ENCODE data around the gene CSNK1A1.
"Not testable (repeated sequence)": the region's sequence is repeated elsewhere in the genome, so short reads cannot be mapped to it uniquely, and the experiment has no call there.

Gene CSNK1A1

DNA sequence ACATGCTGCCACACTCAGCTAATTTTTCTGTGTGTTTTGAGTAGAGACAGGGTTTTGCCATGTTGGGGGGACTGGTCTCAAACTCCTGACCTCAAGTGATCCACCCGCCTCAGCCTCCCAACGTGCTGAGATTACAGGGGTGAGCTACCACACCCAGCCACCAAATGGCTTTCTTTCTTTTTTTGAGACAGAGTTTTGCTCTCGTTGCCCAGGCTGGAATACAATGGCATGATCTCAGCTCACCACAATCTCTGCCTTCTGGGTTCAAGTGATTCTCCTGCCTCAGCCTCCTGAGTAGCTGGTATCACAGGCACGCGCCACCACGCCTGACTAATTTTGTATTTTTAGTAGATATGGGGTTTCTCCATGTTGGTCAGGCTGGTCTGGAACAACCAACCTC, 15.5 kb downstream of the CSNK1A1 start:
- not testable (repeated sequence) for DNase-seq (ENCODE audit: extremely low read depth in 1 of 2, low read depth in 1 of 2)

DNA sequence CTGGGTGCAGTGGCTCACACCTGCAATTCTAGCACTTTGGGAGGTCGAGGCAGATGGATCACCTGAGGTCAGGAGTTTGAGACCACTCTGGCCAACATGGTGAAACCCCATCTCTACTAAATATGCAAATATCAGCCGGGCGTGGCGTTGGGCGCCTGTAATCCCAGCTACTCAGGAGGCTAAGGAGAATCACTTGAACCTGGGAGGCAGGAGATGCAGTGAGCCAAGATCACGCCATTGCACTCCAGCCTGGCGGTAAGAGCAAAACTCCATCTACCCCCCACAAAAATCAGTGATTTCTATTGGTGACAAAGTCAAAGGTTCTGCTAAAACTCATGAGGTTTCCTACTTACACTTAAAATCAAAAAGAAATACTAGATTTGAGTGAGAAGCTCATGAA, 18.8 kb downstream of the CSNK1A1 start:
- DNase-seq (ENCODE audit: extremely low read depth in 1 of 2, low read depth in 1 of 2) = no peak

DNA sequence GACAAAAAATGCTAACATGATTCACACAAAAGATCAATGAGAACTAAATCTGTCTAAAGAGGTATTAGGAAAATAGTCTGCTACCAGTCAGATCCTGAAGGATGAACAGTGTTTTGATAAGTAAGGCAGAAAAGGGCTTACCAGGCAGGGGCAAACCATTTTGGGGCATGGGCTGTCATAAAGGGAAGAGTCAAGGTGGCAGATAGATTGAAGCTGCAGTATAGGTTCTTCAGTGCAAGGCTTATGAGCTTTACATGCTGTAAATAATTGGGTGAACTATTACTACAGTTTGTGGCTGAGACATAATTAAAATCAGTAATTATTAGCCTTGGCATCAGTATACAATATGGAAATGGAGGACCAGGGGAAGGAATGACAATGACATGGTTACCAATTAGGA, 21.8 kb downstream of the CSNK1A1 start:
- no peak for DNase-seq (ENCODE audit: extremely low read depth in 1 of 2, low read depth in 1 of 2)

DNA sequence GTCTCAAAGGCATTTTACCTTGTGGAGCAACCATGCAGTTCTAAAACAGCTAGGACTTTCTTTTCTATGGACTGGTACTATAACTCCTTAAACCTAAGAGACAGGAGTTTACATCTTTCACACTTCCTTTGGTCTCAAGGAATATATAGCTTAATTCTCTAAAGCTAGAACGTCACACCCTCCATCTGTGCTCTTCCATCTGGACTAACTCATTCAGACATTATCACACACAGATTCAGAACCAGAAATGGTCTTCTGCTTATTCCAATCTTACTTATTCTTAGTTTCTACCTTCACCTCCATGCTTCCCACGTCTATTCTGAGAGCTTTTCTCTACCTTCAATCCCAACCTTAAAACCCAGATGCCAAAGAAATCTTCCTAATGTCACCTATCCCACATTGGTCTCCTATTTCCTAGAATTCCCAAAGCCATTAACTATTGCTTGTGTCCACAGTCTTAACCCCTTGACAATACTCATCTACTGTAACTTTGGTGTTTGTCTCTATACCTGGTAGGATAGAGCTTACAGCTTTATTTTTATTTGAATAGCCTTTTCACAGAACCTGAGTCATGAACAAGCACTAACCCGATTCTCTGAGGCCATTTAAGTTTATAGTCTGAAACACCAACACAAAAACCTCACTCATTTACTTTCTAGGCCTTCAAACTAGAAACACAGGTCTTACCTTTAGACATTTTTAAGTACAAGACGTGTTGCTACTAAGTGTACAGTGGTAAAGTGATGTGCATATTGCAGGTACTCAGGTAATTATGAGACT, 22.8 kb downstream of the CSNK1A1 start:
- no peak for DNase-seq (ENCODE audit: extremely low read depth in 1 of 2, low read depth in 1 of 2)

DNA sequence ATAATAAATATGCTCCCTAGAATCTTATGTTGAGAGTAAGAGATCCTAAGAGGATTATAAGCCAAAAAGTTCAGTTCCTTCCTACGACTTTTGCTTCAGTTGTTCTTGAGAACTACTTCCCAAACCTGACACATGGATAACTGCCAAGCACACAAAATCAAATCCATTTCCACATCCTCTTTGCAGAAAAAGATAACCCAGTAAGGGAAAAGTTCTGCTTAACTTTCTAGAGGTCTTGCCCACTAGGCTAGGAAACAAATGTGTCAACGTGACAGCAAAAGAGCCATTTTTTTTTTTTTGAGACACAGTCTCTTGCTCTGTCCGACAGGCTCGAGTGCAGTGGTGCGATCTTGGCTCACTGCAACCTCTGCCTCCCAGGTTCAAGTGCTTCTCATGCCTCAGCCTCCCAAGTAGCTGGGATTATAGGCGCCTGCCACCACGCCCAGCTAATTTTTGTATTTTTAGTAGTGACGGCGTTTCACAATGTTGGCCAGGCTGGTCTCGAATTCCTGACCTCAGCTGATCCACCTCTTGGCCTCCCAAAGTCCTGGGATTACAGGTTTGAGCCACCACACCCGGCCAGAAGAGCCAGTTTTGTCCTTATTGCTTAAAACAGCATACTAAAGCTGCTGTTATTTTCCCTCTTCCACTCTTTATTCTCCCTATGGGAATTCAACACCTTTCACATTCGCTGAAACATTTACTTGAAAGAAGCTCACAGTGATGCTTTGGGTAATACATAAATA, 24.2 kb downstream of the CSNK1A1 start:
- no peak for DNase-seq (ENCODE audit: extremely low read depth in 1 of 2, low read depth in 1 of 2)

DNA sequence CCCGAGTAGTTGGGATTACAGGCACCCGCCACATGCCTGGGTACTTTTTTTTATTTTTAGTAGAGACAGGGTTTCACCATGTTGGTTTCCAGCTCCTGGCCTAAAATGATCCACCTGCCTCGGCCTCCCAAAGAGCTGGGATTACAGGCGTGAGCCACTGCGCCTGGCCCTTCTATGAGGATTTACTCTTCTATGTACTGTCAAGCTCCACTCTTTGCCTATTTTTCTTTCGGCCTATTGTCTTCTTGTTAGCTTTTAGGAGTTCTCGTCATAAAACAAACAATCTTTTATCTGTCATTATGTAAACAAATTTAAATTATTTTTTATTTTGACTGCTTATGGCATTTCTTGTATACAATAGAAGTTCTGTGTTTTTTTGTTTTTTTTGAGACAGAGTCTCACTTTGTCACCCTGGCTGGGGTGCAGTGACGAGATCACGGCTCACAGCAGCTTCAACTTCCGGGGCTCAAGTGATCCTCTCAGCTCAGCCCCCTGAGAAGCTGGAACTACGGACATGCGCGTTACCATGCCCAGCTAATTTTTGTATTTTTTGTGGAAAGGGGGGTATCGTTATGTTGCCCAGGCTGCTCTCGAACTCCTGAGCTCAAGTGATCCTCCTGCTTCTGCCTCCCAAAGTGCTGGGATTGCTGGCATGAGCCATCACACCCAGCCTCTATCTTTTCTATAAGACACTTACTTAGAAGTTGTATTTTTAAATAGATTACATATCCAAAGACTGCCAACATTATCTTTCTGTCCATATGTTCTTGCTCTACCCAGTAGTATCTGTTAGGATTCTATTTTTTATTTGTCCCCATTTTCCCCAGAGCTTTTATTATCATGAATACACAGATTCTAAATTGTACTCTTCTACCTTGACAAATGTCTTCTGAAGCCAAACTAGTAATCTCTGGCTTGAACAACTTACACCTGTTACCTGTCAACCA, 29.2 kb downstream of the CSNK1A1 start:
- DNase-seq (ENCODE audit: extremely low read depth in 1 of 2, low read depth in 1 of 2) = no peak

DNA sequence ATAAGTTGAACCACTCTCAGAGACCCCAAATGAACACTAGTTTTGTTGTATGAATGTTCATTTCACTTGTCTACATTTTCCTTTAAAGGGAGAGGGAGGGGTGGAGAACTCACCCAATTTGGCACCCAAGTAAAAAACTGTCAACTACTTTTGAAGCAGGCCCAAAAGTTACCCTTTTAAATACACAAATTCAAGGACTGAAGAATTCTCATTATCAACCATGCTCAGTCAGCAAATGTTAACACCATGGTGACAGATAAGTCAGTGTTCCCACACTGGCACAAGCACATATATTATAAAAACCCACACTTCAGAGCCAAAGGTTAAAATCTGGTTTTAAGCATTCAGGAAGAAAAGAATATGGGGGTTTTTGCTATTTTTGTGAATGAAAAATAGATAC, 31.6 kb downstream of the CSNK1A1 start:
- no peak for DNase-seq (ENCODE audit: extremely low read depth in 1 of 2, low read depth in 1 of 2)

DNA sequence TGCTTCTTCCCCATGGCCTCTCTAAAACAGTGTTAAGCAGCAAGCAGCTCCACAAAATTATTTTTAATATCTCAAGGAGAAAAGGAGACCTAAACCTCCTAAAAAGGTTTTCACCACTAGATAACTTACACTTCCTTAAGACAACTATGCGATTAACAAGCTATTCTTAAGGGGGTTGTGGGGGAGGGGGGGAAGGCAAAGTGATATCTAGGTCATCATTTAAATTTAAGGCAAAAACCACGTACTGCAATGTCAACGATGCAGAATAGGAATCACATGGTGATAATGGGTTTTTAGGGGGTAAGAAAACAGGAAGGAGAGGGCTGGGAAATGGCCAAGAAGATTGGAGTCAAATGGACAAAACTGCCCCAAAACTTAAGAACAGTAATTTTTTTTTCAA, 32.6 kb downstream of the CSNK1A1 start:
- no peak for DNase-seq (ENCODE audit: extremely low read depth in 1 of 2, low read depth in 1 of 2)

DNA sequence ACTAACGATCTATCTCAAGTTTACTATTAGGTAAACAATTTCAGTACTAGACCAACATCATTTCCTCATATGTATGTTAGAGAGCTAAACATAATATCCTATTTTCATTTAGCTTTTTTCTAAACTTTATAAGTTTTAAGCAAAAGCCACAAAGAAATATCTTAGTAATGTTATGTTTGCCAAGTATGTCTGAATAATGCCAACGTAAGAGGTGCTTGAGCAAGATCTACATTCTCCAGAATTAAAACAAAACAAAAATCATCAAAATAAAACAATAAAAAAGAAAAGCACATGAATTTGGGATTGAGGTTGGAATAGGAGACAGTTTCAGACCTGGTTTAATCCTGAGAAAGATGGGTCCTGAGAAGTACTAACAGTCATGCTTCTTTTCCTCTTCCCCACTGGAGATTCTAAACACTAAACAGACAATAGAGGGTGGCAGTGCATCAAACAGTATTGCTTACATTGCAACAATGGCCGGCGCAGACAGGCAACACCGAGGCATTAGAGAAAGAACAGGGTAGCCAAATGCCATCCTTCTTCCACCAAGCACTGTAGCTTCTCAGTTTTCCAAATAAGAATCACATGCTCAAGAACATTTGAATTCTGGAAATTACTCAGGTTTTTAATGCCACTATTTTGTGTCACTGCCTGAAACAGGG, 33.6 kb downstream of the CSNK1A1 start:
- DNase-seq (ENCODE audit: extremely low read depth in 1 of 2, low read depth in 1 of 2) = no peak

DNA sequence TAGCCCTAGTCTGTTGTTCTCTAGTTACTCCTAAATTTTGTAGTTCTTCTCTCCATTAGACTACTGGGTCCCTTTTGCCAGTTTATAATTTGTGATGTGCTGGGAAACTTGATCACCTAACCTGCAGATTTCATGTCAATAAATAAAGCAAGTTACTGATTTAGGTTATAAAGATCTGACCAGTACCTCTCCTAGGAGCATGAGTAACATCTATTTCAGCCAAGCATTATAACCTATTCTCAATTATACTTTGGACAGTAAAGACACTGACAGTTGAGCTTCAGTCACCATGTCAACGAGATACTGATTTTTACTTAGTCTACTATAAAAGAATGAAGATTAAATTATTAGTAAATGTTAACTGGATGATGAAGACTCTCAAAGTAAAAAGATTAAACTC, 36.7 kb downstream of the CSNK1A1 start:
- DNase-seq (ENCODE audit: extremely low read depth in 1 of 2, low read depth in 1 of 2) = no peak

DNA sequence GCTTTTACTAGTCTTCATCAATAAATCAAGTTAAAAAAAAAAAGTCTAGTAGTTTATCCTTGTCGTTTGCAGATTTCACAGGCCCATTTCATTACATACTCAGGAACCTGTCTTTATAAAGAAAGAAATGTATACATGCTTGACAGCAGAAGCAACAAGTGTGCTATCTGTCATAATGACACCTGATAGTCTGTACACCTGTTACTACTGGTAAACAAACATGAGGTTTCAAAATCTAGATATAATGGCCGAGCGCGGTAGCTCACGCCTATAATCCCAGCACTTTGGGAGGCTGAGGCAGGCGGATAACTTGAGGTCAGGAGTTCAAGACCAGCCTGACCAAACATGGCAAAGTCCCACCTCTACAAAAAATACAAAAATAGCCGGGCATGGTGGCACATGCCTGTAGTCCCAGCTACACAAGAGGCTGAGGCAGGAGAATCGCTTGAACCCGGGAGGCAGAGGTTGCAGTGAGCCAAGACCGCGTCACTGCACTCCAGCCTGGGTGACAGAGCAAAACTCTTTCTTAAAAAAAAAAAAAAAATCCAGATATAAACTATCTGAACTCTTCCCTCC, 37.8 kb downstream of the CSNK1A1 start:
- not testable (repeated sequence) for DNase-seq (ENCODE audit: extremely low read depth in 1 of 2, low read depth in 1 of 2)

DNA sequence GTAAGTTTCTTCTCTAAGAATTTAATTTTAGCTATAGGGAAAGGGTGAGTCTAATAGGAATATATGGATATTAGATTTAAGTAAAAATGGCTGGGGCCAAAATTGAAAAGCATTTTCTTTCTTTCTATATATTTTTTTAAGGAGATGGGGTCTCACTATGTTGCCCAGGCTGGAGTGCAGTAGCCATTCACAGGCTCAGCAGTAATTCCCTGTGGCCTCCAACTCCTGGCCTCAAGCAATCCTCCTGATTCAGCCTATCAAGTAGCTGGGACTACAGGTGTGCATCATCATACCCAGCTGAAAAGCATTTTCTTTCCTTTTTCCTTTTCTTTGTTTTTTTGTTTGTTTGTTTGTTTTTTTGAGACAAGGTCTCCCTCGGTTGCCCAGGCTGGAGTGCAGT, 41.1 kb downstream of the CSNK1A1 start:
- no peak for DNase-seq (ENCODE audit: extremely low read depth in 1 of 2, low read depth in 1 of 2)

DNA sequence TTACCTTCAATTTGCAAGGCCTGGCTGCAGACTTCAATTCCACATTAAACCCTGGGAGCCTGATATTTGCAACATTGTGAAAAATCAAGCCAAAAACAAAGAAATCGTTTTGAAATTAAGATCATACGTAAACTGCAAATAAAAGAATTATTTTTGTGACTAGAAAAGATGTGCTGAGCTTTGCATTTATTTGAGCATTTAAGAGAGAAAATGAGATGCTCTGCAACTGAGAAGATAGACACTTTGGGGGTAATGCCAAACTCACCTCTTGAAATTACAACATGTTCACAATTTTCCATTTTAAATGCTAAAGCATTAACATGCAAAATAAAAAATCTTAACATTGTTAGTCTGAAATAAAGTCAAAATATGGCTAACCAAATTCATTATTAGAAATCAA, 46.6 kb downstream of the CSNK1A1 start:
- DNase-seq (ENCODE audit: extremely low read depth in 1 of 2, low read depth in 1 of 2) = no peak

DNA sequence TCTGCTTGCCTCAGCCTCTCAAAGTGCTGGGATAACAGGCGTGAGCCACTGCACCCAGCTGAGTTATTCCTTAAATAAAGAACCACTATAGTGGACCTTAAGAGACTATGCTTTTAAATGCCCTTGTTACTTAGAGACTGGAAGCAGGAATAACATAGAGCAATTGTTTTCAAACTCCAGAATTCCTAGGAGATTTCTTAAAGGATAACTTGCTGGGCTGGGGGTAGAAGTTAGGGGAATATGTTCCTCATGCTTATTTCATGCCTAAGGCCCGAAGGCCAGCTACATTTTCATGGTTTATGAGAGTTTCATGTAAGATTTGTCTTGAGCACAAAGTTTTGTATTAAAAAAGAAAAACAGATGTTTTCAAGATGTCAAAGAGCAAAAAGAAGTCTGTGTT, 48.2 kb downstream of the CSNK1A1 start:
- DNase-seq (ENCODE audit: extremely low read depth in 1 of 2, low read depth in 1 of 2) = no peak

DNA sequence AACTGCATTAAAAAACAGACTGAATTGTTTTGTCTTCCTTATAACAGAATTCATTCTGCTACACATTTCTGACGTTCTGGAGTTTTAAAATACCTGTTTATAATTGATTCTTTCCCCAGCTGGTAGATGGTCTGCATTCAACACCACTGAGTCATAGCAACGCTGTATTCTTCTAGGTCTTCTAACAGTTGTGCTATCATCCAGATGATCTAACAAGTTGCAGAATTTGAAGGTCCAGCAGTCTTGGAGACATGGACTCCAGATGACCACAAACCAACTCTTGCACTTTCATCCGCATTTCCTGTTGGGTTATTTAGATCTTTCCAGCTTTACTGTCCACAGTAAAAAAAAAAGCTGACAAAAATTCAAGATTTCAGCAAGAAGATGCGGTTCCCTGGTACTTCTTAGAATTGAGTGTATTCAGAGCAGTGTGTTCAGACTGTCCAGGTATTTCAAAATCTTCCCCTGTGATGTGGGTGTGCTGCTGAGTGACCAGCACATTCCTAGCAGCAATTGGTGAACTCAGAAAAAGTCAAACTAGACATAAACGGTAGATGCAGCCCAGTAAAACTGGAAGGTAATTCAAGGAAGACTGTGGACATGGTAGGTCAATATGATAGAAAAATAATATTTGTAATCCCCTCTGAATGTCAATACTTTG, 50.2 kb downstream of the CSNK1A1 start:
- no peak for DNase-seq (ENCODE audit: extremely low read depth in 1 of 2, low read depth in 1 of 2)

DNA sequence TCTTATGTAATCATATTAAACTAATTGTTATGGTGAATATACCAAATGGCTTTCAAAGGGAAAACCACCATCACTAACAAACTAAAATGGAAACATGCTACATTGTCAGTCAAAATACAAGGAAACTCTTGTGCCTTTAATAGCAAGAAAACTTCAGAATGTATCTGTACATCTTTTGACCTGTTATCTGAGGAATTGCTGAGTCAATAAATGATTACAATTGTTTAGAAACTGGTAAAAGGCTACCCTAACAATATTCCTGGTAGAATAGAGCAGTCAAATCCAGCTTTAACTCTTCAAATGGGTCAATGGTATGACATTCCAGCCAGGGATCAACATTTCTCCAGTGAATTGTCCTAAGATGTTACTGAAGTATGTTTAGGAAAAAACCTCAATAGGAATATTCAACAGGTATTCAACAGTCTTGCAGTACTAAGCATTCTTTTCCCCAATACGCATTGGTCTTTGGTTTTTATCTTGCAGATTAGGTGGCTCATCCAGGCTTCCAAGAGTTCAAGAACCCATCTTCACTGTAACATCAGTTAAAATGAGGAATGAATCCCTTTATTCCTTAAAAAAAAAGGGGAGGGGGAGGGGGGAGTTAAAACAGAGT, 52.4 kb downstream of the CSNK1A1 start:
- no peak for DNase-seq (ENCODE audit: extremely low read depth in 1 of 2, low read depth in 1 of 2)

DNA sequence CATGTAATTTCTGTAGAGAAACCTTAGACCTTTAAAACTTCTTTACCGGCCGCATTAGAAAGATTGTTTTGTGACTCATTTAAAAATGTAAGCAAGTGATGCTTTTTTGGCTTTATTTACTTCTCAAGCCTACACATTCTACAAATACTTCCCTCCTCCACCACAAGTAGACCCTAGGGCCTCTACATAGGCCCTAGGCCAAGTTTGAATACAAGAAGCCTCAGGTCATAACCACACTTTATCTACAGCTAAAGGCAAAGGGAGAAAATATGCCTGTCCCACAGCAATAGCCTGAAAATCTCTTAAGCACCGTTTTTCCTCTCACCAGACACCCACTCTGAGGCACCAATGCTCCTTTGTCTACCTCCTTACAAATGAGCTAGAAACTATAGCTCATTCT, 53.9 kb downstream of the CSNK1A1 start:
- DNase-seq (ENCODE audit: extremely low read depth in 1 of 2, low read depth in 1 of 2) = no peak

DNA sequence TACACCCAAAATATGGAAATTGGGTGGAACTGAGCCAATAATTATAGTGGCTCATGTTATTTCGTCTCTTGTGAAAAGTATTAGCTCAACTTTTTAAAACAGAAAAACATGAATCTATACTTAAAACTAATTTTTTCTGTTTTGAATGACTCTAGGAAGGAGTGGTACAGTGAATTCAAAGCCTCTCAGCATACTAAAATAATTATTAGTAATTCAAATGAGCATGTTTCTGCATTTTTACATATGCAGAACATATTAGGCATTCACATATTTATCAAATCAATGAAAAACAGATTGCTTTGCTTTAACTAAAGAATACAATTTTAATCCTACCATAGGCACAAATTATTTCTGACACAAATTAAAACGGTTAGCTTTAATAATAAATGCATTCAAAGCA, 54.3 kb downstream of the CSNK1A1 start:
- no peak for DNase-seq (ENCODE audit: extremely low read depth in 1 of 2, low read depth in 1 of 2)

DNA sequence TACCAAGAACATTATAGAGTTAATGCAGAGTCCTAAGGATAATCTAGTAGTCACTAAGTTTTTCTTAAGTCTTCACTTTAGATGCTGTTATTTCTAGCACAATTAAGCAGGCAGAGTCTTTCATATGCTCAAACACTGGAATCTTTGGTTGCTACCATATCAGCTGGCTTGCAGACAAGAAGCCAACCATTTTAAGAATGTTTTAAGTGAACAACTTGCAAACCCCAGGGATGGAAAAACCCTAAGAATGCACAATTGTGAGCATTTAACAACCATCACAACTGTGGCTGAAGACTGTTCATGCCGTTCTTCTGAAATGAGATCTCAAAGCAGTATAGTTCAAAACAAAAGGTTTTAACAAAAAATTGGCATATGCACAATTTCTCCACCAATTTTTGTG, 55.1 kb downstream of the CSNK1A1 start:
- DNase-seq (ENCODE audit: extremely low read depth in 1 of 2, low read depth in 1 of 2) = no peak

DNA sequence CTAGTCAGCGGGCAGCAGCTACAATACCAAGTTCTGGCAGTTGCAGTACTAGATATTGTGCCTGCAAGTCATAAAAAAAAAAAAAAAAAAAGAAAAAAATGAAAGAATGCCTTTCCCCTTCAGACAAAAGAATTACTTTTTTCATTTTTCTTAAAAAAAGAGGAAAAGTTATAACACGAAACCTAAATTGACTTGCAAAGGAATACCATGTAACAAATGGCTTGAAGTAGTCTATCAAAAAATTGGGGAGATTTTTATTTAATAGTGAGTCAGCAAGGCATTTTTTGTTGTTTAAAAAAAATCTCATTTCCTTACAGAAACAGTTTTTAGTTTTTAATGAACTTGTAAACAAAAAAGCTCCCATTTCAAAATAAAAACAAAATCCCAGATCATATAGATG, 55.6 kb downstream of the CSNK1A1 start:
- DNase-seq (ENCODE audit: extremely low read depth in 1 of 2, low read depth in 1 of 2) = no peak

Measured in activated CD8-positive, alpha-beta memory T cell treated with anti-CD3 and anti-CD28 coated beads for 1 hour (primary cell).